ENCODE results near the gene LMF1.
"Not testable (repeated sequence)": the region's sequence is repeated elsewhere in the genome, so short reads cannot be mapped to it uniquely, and the experiment has no call there.

- TF ChIP-seq CTCF, POLR2A (IDR thresholded peaks at IDR 0.05): not testable (repeated sequence)
Measured at GRCh38 chr16:820044-820408, 150.8 kb downstream of the LMF1 start.
